Testis (tissue), 3 donors: Measurements from ENCODE around the gene IKZF1. TPM values are rescaled to one million over a fixed set of nuclear protein-coding genes. Genes with fewer than 3 reads are reported as not detected.

ENCODE experiments used
- DNase-seq: peaks from one replicate; pipeline ENCODE4 v3.0.0-alpha.2; 2019
- H3K27ac ChIP-seq, 2 donors: fragments of 200-600 bp; sonication (generic); one replicate each; pipeline ENCODE4 v1.5.1; 2019
- H3K27me3 ChIP-seq: fragments of 200-600 bp; sonication (generic); one replicate; pipeline ENCODE4 v1.5.1; 2019
- H3K36me3 ChIP-seq: fragments of 200-600 bp; sonication (generic); one replicate; pipeline ENCODE4 v1.5.1; 2017; ENCODE audit warnings: low read depth; ENCODE audit errors: missing control alignments
- H3K4me1 ChIP-seq: fragments of 200-600 bp; sonication (generic); one replicate; pipeline ENCODE4 v1.5.1; 2019
- H3K4me3 ChIP-seq, 2 donors: fragments of 200-600 bp; sonication (generic); one replicate each; pipeline ENCODE4 v1.5.1; 2017 to 2019
- H3K9me3 ChIP-seq: fragments of 200-600 bp; sonication (generic); one replicate; pipeline ENCODE4 v1.5.1; 2017
- CTCF ChIP-seq, 3 experiments: fragments of 450-650 bp in 2 of 3; fragments of 200-600 bp in 1 of 3; sonication (generic) in 1 of 3; IDR thresholded peaks; one replicate each; pipeline ENCODE4 v1.5.1; 2016 to 2019; ENCODE audit warnings: antibody characterized with exemption in 3 of 3, mild to moderate bottlenecking in 2 of 3, moderate library complexity in 1 of 3
- POLR2A ChIP-seq: fragments of 450-650 bp; IDR thresholded peaks from one replicate; pipeline ENCODE4 v1.6.1; 2017; ENCODE audit warnings: antibody characterized with exemption, mild to moderate bottlenecking, moderate library complexity
- WGBS, 2 donors: methylation state at CpG; one replicate each; pipeline ENCODE4 v1.1.5; 2018; 5-methylcytosine and 5-hydroxymethylcytosine counted together
- intact Hi-C: fragments of 100-400 bp; cut with DNase I; formaldehyde crosslinking; loops from one replicate; pipeline ENCODE4 v1.15.1; 2023; ENCODE audit warnings: low total_unique reads
- polyA plus RNA-seq: library from polyadenylated mRNA; stranded (reverse); fragments of 350-450 nt; fragmentation: Illumina TruSeq; extraction: RNeasy Lipid Tissue Mini Kit (QIAGEN cat#74804); gene quantifications from one replicate; pipeline ENCODE4 v1.2.3, GENCODE V29; 2014; ENCODE audit warnings: low read depth, low replicate concordance; ENCODE audit not compliant: insufficient read depth
- total RNA-seq, 2 donors: library from RNA; depleted of rRNA; stranded (reverse); fragments of >200 nt; gene quantifications; one replicate each; pipeline ENCODE4 v1.2.3, GENCODE V29; 2016

Gene IKZF1
- total and polyA plus RNA-seq, 3 donors from 2014 or later = 4.2 to 10.4 (median 9.9) TPM

GRCh38 chr7:50268223-50268622 lies 36.3 kb upstream of the IKZF1 start:
- H3K9me3 ChIP-seq = no peaks in the 10 kb centered on the region
- TF ChIP-seq POLR2A (no peak), CTCF (IDR thresholded peaks at IDR 0.05) (no peak)
- no peak for DNase-seq
- WGBS, 2 donors = 94 to 95% methylated on average over 4 of the region's 4 CpGs
- no peaks in the 10 kb centered on the region for H3K27me3 ChIP-seq
- intact Hi-C loops = no loop called here
- no peak overlapping the region for H3K27ac ChIP-seq
- H3K4me1 ChIP-seq = no peaks in the 10 kb centered on the region
- H3K36me3 ChIP-seq = no peaks in the 10 kb centered on the region
- no peak overlapping the region for H3K4me3 ChIP-seq

- Histone ChIP-seq H3K4me3 (no peak overlapping the region), H3K27me3 (no peaks in the 10 kb centered on the region), H3K36me3 (no peaks in the 10 kb centered on the region), H3K27ac (no peak overlapping the region), H3K9me3 (no peaks in the 10 kb centered on the region), H3K4me1 (no peaks in the 10 kb centered on the region)
- DNase-seq = no peak
- 79 to 83% methylated on average over 3 of the region's 3 CpGs for WGBS, 2 donors
- TF ChIP-seq POLR2A = no peak
- no peak for TF ChIP-seq CTCF (IDR thresholded peaks at IDR 0.05)
- intact Hi-C loops = no loop called here
Measured at GRCh38 chr7:50268990-50269389, 35.5 kb upstream of the IKZF1 start.

- H3K4me1 ChIP-seq = no peaks in the 10 kb centered on the region
- no peak overlapping the region for H3K4me3 ChIP-seq
- intact Hi-C loops = no loop called here
- H3K27me3 ChIP-seq = no peaks in the 10 kb centered on the region
- no peak overlapping the region for H3K27ac ChIP-seq
- 84 to 87% methylated on average over 5 of the region's 5 CpGs for WGBS, 2 donors
- TF ChIP-seq POLR2A (no peak), CTCF (IDR thresholded peaks at IDR 0.05) (no peak)
- no peaks in the 10 kb centered on the region for H3K9me3 ChIP-seq
- DNase-seq = no peak
- H3K36me3 ChIP-seq = no peaks in the 10 kb centered on the region
Measured at GRCh38 chr7:50270531-50271018, 33.9 kb upstream of the IKZF1 start.

GRCh38 chr7:50272808-50273207 lies 31.7 kb upstream of the IKZF1 start:
- Histone ChIP-seq H3K27me3 (no peaks in the 10 kb centered on the region), H3K4me1 (no peaks in the 10 kb centered on the region), H3K9me3 (no peaks in the 10 kb centered on the region), H3K27ac (no peak overlapping the region), H3K36me3 (no peaks in the 10 kb centered on the region), H3K4me3 (no peak overlapping the region)
- whole genome bisulfite sequencing, 2 donors = 74 to 79% methylated on average over 3 of the region's 3 CpGs
- intact Hi-C loops = no loop called here
- TF ChIP-seq CTCF (IDR thresholded peaks at IDR 0.05) (no peak), POLR2A (no peak)
- DNase-seq = no peak

GRCh38 chr7:50273301-50273700 lies 31.2 kb upstream of the IKZF1 start:
- no peaks in the 10 kb centered on the region for H3K9me3 ChIP-seq
- no peak for DNase-seq
- H3K27me3 ChIP-seq = no peaks in the 10 kb centered on the region
- no peak for TF ChIP-seq CTCF (IDR thresholded peaks at IDR 0.05)
- TF ChIP-seq POLR2A = no peak
- H3K4me1 ChIP-seq = no peaks in the 10 kb centered on the region
- WGBS, 2 donors = 82 to 97% methylated on average over 1 of the region's 1 CpG
- intact Hi-C loops = no loop called here
- H3K4me3 ChIP-seq = no peak overlapping the region
- H3K27ac ChIP-seq = no peak overlapping the region
- no peaks in the 10 kb centered on the region for H3K36me3 ChIP-seq
